HUES48 (cell line): ENCODE results near the gene DIP2B.

Experiments used
- H3K27ac ChIP-seq: one replicate; pipeline ENCODE4 v1.7.0; 2013; ENCODE audit warnings: low read depth, low read length, inconsistent platforms
- H3K27me3 ChIP-seq: 2 replicates; pipeline ENCODE4 v1.6.1; 2013; ENCODE audit warnings: mild to moderate bottlenecking, low read length; ENCODE audit not compliant: control insufficient read depth, insufficient read depth
- H3K36me3 ChIP-seq: 2 replicates; pipeline ENCODE4 v1.6.1; 2013; ENCODE audit warnings: low read length; ENCODE audit not compliant: control insufficient read depth, insufficient read depth
- H3K4me1 ChIP-seq: 2 replicates; pipeline ENCODE4 v1.6.1; 2013; ENCODE audit warnings: mild to moderate bottlenecking, low read length; ENCODE audit not compliant: control insufficient read depth, insufficient read depth
- H3K4me3 ChIP-seq: 2 replicates; pipeline ENCODE4 v1.5.1; 2013; ENCODE audit warnings: mild to moderate bottlenecking, low read depth, low read length
- H3K9ac ChIP-seq: 2 replicates; pipeline ENCODE4 v1.6.1; 2013; ENCODE audit warnings: mild to moderate bottlenecking, low read depth, low read length, moderate library complexity
- H3K9me3 ChIP-seq: 2 replicates; pipeline ENCODE4 v1.6.1; 2013; ENCODE audit warnings: low read length; ENCODE audit not compliant: control insufficient read depth, insufficient read depth

Gene DIP2B

GRCh38 chr12:50628394-50628793 is 123.6 kb downstream of the DIP2B start:
- H3K4me1 ChIP-seq, result peaks cover 21% of the 10 kb centered on the region
- peaks cover 19% of the 10 kb centered on the region for H3K36me3 ChIP-seq
- no peak overlapping the region for H3K27ac ChIP-seq
- H3K9me3 ChIP-seq, result no peaks in the 10 kb centered on the region
- no peaks in the 10 kb centered on the region for H3K27me3 ChIP-seq
- H3K4me3 ChIP-seq, result no peak overlapping the region
- no peak overlapping the region for H3K9ac ChIP-seq

DNA sequence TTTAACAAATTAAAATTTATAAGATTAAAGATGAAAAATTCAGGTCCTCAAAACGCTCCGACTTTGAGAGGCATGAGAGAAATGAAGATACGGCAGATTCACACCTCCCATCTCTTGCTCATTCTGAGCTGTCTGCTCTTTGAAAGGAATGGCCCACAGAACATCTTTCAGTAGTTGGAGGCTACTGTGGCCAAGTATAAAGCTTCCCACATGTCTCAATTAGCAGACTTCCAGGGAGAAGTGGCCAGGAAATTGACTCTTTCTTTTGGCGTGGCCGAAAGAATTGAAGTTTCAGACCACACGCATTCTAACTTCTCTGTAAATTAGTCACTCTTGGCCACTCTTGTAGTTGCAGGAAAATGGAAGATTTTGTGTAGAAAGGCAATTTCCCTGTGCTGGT is 129.2 kb downstream of the DIP2B start:
- H3K4me3 ChIP-seq, result no peak overlapping the region
- H3K27ac ChIP-seq, result no peak overlapping the region
- H3K9ac ChIP-seq, result no peak overlapping the region
- no peaks in the 10 kb centered on the region for H3K9me3 ChIP-seq
- H3K27me3 ChIP-seq, result no peaks in the 10 kb centered on the region
- H3K36me3 ChIP-seq, result no peaks in the 10 kb centered on the region; the same call in 1 of the 2 replicates
- no peaks in the 10 kb centered on the region for H3K4me1 ChIP-seq

- Histone ChIP-seq H3K36me3 (no peaks in the 10 kb centered on the region; the same call in 1 of the 2 replicates), H3K4me3 (no peak overlapping the region), H3K27me3 (no peaks in the 10 kb centered on the region), H3K27ac (no peak overlapping the region), H3K9me3 (no peaks in the 10 kb centered on the region), H3K4me1 (no peaks in the 10 kb centered on the region), H3K9ac (no peak overlapping the region)
Observed at GRCh38 chr12:50634379-50634778, 129.6 kb downstream of the DIP2B start.

GRCh38 chr12:50635364-50635763 is 130.6 kb downstream of the DIP2B start:
- H3K27ac ChIP-seq, result no peak overlapping the region
- no peaks in the 10 kb centered on the region for H3K9me3 ChIP-seq
- H3K27me3 ChIP-seq, result no peaks in the 10 kb centered on the region
- no peak overlapping the region for H3K4me3 ChIP-seq
- no peaks in the 10 kb centered on the region for H3K4me1 ChIP-seq
- H3K36me3 ChIP-seq, result no peaks in the 10 kb centered on the region; the same call in 1 of the 2 replicates
- H3K9ac ChIP-seq, result no peak overlapping the region

- Histone ChIP-seq H3K27ac (no peak overlapping the region), H3K27me3 (no peaks in the 10 kb centered on the region), H3K36me3 (no peaks in the 10 kb centered on the region; the same call in 1 of the 2 replicates), H3K4me1 (no peaks in the 10 kb centered on the region), H3K4me3 (no peak overlapping the region), H3K9ac (no peak overlapping the region), H3K9me3 (no peaks in the 10 kb centered on the region)
Observed at GRCh38 chr12:50635857-50636256, 131.1 kb downstream of the DIP2B start.

DNA sequence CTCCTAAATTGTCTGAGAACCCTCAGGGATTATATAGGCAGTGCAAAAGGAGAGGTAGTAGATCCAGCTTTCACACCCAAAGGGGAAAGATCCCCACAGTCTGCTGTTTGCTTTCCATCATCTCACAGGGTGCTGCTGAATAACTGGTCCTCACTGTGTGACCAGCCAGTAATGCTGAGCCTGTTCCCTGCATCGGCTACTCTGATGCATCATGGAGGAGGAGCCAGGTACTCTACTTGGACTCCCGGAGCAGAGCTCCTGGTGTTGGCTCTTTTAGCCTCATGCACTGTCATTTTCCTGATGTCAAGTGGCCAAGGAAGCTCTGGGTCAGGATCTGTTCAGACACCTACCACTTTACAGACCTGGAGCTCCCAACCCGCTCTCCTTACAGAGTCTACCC is 131.7 kb downstream of the DIP2B start:
- Histone ChIP-seq H3K4me1 (no peaks in the 10 kb centered on the region), H3K27me3 (no peaks in the 10 kb centered on the region), H3K27ac (peak overlapping the region; percentile 19), H3K9ac (no peak overlapping the region; the same call in 1 of the 2 replicates), H3K9me3 (no peaks in the 10 kb centered on the region), H3K36me3 (no peaks in the 10 kb centered on the region; the same call in 1 of the 2 replicates), H3K4me3 (no peak overlapping the region)

DNA sequence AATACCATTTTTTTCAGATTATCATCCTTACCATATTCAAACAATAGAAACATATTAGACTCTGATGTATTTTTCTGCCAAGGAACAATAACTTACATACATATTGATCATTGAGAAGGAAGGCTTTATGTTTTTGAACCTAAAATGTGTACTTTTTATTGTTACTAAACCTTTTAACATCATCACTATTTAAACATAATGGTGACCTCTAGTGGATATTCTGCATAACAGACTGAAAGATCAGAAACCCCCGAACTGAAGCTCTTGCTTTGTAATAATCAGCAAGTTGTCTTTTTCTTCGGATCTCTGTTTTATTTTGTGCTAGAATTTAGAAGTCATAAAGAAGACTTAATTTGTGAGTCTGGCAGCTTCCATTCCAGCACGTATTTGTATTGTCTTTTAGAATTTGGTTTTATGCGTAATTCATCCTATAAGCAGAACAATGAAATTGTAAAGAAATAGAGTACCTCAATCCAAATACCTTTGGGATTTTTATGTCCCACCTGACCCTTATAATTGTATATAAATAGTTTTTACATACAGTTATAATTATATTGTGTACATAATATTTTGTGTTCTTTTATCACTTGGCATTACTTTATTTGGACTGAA is 133.2 kb downstream of the DIP2B start:
- no peaks in the 10 kb centered on the region for H3K27me3 ChIP-seq
- no peak overlapping the region for H3K9ac ChIP-seq
- H3K36me3 ChIP-seq, result no peaks in the 10 kb centered on the region; the same call in 1 of the 2 replicates
- no peaks in the 10 kb centered on the region for H3K9me3 ChIP-seq
- no peak overlapping the region for H3K4me3 ChIP-seq
- H3K27ac ChIP-seq, result no peak overlapping the region
- H3K4me1 ChIP-seq, result no peaks in the 10 kb centered on the region

DNA sequence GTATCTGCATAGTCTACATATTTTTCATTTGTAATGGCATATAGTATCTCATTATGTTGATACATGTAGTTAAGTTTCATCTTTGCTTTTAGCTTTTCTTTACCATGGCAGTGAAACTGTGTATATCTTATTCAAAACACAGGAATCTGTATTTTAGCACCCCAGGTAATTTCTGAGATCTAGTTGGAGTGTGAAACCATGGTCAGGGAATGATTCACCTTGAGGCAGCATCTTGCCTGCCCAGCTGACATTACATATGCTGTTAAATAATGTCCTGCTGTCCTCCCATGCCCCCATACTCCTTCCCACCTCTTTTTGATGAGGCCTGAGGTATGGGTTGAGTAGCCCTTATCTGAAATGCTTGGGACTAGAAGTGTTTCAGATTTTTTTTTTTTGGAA is 133.7 kb downstream of the DIP2B start:
- Histone ChIP-seq H3K9me3 (no peaks in the 10 kb centered on the region), H3K27ac (no peak overlapping the region), H3K36me3 (no peaks in the 10 kb centered on the region; the same call in 1 of the 2 replicates), H3K9ac (no peak overlapping the region), H3K27me3 (no peaks in the 10 kb centered on the region), H3K4me3 (no peak overlapping the region), H3K4me1 (no peaks in the 10 kb centered on the region)

GRCh38 chr12:50639721-50640120 is 134.9 kb downstream of the DIP2B start:
- no peaks in the 10 kb centered on the region for H3K27me3 ChIP-seq
- no peak overlapping the region for H3K9ac ChIP-seq
- H3K36me3 ChIP-seq, result peaks cover 4% of the 10 kb centered on the region; the same call in 1 of the 2 replicates
- no peak overlapping the region for H3K27ac ChIP-seq
- no peaks in the 10 kb centered on the region for H3K4me1 ChIP-seq
- no peak overlapping the region for H3K4me3 ChIP-seq
- no peaks in the 10 kb centered on the region for H3K9me3 ChIP-seq

DNA sequence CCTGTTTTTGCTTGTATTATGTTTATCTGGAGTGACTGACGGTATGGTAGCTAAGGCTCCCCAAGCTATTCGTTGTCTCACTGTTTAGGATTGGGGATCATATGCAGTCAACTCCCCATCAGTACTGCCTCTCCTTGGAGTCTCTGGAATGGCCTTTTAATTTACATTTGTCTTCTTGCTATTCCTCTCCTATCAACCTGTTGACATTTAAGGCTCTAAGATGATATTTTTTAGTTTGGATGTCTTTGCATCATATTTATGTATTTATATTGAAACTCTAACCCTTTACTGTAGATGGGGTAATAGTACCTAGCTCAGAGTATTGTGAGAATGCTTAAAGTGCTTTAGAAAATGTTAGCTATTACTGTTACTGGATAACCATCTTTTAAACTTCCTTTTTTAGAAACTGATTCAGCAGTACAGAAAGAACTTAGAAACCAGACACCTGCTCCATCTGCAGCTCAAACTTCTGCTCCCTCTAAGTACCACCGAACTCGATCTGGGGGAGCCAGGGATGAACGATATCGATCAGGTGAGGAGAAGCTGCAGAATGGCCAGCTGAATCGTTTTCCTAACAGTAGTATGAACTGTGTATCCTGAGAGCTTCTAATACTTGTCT is 135.6 kb downstream of the DIP2B start:
- H3K4me3 ChIP-seq, result no peak overlapping the region
- H3K9ac ChIP-seq, result no peak overlapping the region
- no peaks in the 10 kb centered on the region for H3K27me3 ChIP-seq
- H3K36me3 ChIP-seq, result peaks cover 4% of the 10 kb centered on the region; the same call in 1 of the 2 replicates
- no peaks in the 10 kb centered on the region for H3K4me1 ChIP-seq
- no peaks in the 10 kb centered on the region for H3K9me3 ChIP-seq
- no peak overlapping the region for H3K27ac ChIP-seq

DNA sequence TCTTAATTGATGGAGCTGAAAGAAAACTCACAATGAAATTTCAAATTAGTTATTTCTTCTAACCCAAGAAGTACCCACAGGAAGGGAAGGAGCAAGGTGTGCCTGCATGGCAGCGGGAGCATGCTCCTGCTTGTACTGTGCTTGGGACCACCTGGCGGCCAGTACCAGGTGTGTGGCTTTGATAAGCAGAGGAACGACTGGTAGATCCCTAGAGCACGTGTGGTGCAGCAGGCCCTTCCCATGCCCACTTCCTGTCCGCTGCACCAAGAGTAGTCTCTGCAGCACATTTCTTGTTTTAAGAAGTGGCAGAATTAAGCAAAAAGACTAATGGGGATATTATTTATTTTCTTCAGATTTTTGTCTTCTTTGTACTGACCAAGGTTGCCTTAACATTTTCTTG is 136.8 kb downstream of the DIP2B start:
- no peaks in the 10 kb centered on the region for H3K27me3 ChIP-seq
- H3K36me3 ChIP-seq, result peaks cover 4% of the 10 kb centered on the region; the same call in 1 of the 2 replicates
- no peak overlapping the region for H3K9ac ChIP-seq
- H3K4me3 ChIP-seq, result no peak overlapping the region
- no peak overlapping the region for H3K27ac ChIP-seq
- H3K4me1 ChIP-seq, result no peaks in the 10 kb centered on the region
- H3K9me3 ChIP-seq, result no peaks in the 10 kb centered on the region
